SK-N-SH (cell line): ENCODE results near the gene LECT2. TPM values are rescaled to one million over a fixed set of nuclear protein-coding genes. Genes with fewer than 3 reads are reported as not detected.

Experiments used
- CTCF ChIA-PET: fragments of 300-600, 350-600 bp; formaldehyde crosslinking; extraction: SDS; loops from one replicate; lab custom pipeline; 2021; lab: Yijun Ruan, JAX
- POLR2A ChIA-PET: fragments of 350-600 bp; sonication (Branson Sonifier 250); formaldehyde crosslinking; extraction: SDS; loops from one replicate; lab custom pipeline; 2020; ENCODE audit warnings: antibody characterized with exemption, inconsistent platforms; lab: Yijun Ruan, JAX
- DNase-seq: peaks from one replicate; pipeline ENCODE4 v3.0.0; 2012
- H2AFZ ChIP-seq: fragments of 200-600 bp; sonication (generic); 2 replicates; pipeline ENCODE4 v1.8.1; 2016; ENCODE audit warnings: antibody characterized with exemption, mild to moderate bottlenecking, low read depth
- H3F3A ChIP-seq: fragments of 200-600 bp; sonication (generic); replicated peaks from 2 replicates; pipeline ENCODE3; 2016; ENCODE audit warnings: antibody characterized with exemption, mild to moderate bottlenecking; ENCODE audit not compliant: insufficient read depth
- H3K27ac ChIP-seq, 2 experiments: fragments of 200-500 bp in 1 of 2; fragments of 200-600 bp in 1 of 2; sonication (Bioruptor generic) in 1 of 2; sonication (generic), shearing (Covaris generic) in 1 of 2; 2 replicates each; pipeline versions ENCODE4 v1.5.1 to v1.6.1; 2014 to 2016; ENCODE audit warnings: low read depth in 2 of 2, inconsistent platforms in 1 of 2, low read length in 1 of 2, mild to moderate bottlenecking in 1 of 2, mixed read lengths in 1 of 2
- H3K27me3 ChIP-seq: fragments of 200-600 bp; sonication (generic), shearing (Covaris generic); 2 replicates; pipeline ENCODE4 v1.6.1; 2016; ENCODE audit warnings: mixed run types; ENCODE audit not compliant: insufficient read depth
- H3K36me3 ChIP-seq, 2 experiments: fragments of 200-500 bp in 1 of 2; fragments of 200-600 bp in 1 of 2; sonication (Bioruptor generic) in 1 of 2; sonication (generic) in 1 of 2; replicated peaks in 1 of 2; 2 replicates each; pipeline versions ENCODE3 to v1.5.1; 2014 to 2016; ENCODE audit warnings: low read length in 1 of 2, mild to moderate bottlenecking in 1 of 2; ENCODE audit not compliant: insufficient read depth in 2 of 2, control insufficient read depth in 1 of 2
- H3K4me1 ChIP-seq, 2 experiments: fragments of 200-500 bp in 1 of 2; fragments of 200-600 bp in 1 of 2; sonication (Bioruptor generic) in 1 of 2; sonication (generic), shearing (Covaris generic) in 1 of 2; 2 replicates each; pipeline versions ENCODE4 v1.5.1 to v1.6.1; 2014 to 2016; ENCODE audit warnings: low read depth in 1 of 2, low read length in 1 of 2, mixed run types in 1 of 2; ENCODE audit not compliant: insufficient read depth in 2 of 2, control insufficient read depth in 1 of 2
- H3K4me2 ChIP-seq: fragments of 200-600 bp; sonication (generic), shearing (Covaris generic); 2 replicates; pipeline ENCODE4 v1.6.1; 2017; ENCODE audit warnings: mixed run types
- H3K4me3 ChIP-seq, 2 experiments: fragments of 200-500 bp in 1 of 2; fragments of 200-600 bp in 1 of 2; sonication (Bioruptor generic) in 1 of 2; sonication (generic), shearing (Covaris generic) in 1 of 2; 2 replicates each; pipeline versions ENCODE4 v1.5.1 to v1.8.1; 2014 to 2016; ENCODE audit warnings: low read depth in 2 of 2, inconsistent platforms in 1 of 2, low read length in 1 of 2, mild to moderate bottlenecking in 1 of 2, mixed read lengths in 1 of 2, moderate library complexity in 1 of 2
- H3K79me2 ChIP-seq: fragments of 200-600 bp; sonication (generic); 2 replicates; pipeline ENCODE4 v1.8.1; 2017; ENCODE audit warnings: mild to moderate bottlenecking; ENCODE audit not compliant: insufficient read depth
- H3K9ac ChIP-seq: fragments of 200-600 bp; sonication (generic); 2 replicates; pipeline ENCODE4 v1.6.1; 2017; ENCODE audit warnings: mixed run types
- H3K9me2 ChIP-seq: fragments of 200-600 bp; sonication (generic); 2 replicates; pipeline ENCODE4 v1.6.1; 2017; ENCODE audit warnings: mixed run types
- H3K9me3 ChIP-seq: fragments of 200-600 bp; sonication (generic); 2 replicates; pipeline ENCODE4 v1.6.1; 2017; ENCODE audit warnings: mixed run types, mild to moderate bottlenecking, moderate library complexity
- H4K20me1 ChIP-seq: fragments of 200-600 bp; sonication (generic); 2 replicates; pipeline ENCODE4 v1.6.1; 2017; ENCODE audit warnings: mild to moderate bottlenecking, mixed run types; ENCODE audit not compliant: insufficient read depth
- CHD2 ChIP-seq: fragments of 150-350 bp; IDR thresholded peaks from 2 replicates; pipeline ENCODE4 v1.6.1; 2018; ENCODE audit warnings: low read length; ENCODE audit not compliant: partially characterized antibody
- ELF1 ChIP-seq: IDR thresholded peaks from 2 replicates; pipeline ENCODE4 v1.4.0; 2012
- EP300 ChIP-seq, 2 experiments: IDR thresholded peaks; 2 replicates each; pipeline versions ENCODE4 v1.4.0 to v1.6.1; 2012; ENCODE audit warnings: borderline replicate concordance in 1 of 2, low read depth in 1 of 2, low read length in 1 of 2
- FOSL2 ChIP-seq: IDR thresholded peaks from 2 replicates; pipeline ENCODE4 v1.4.0; 2012; ENCODE audit warnings: low read depth, mild to moderate bottlenecking, moderate library complexity, borderline replicate concordance
- FOXJ3 ChIP-seq: sonication (generic); formaldehyde crosslinking; IDR thresholded peaks from 2 replicates; pipeline ENCODE4 v1.5.1; 2020; ENCODE audit warnings: mild to moderate bottlenecking, missing genetic modification reagents
- FOXM1 ChIP-seq: IDR thresholded peaks from 2 replicates; pipeline ENCODE4 v1.4.0; 2012; ENCODE audit warnings: low read depth, mild to moderate bottlenecking
- IRF3 ChIP-seq: fragments of 150-350 bp; IDR thresholded peaks from 2 replicates; pipeline ENCODE4 v1.6.1; 2016; ENCODE audit warnings: mild to moderate bottlenecking, low read depth, low read length
- MAX ChIP-seq: IDR thresholded peaks from 2 replicates; pipeline ENCODE4 v1.4.0; 2012; ENCODE audit warnings: low read depth
- MXI1 ChIP-seq: IDR thresholded peaks from 2 replicates; pipeline ENCODE4 v1.6.1; 2012; ENCODE audit warnings: mild to moderate bottlenecking, low read depth, low read length, improper control_type of control experiment
- NRF1 ChIP-seq: IDR thresholded peaks from 2 replicates; pipeline ENCODE4 v1.6.1; 2012; ENCODE audit warnings: low read depth, mild to moderate bottlenecking, low read length
- RAD21 ChIP-seq: IDR thresholded peaks from 2 replicates; pipeline ENCODE4 v1.6.1; 2012; ENCODE audit warnings: mild to moderate bottlenecking, low read length
- REST ChIP-seq: IDR thresholded peaks from 2 replicates; pipeline ENCODE4 v1.6.1; 2012; ENCODE audit warnings: mild to moderate bottlenecking, low read depth, low read length, moderate library complexity
- RFX5 ChIP-seq: IDR thresholded peaks from 2 replicates; pipeline ENCODE4 v1.6.1; 2012; ENCODE audit warnings: mild to moderate bottlenecking, improper control_type of control experiment, low read length
- SIN3A ChIP-seq: IDR thresholded peaks from 2 replicates; pipeline ENCODE4 v1.6.1; 2012; ENCODE audit warnings: low read depth, mild to moderate bottlenecking, low read length, moderate library complexity, borderline replicate concordance
- SMC3 ChIP-seq: IDR thresholded peaks from 2 replicates; pipeline ENCODE4 v1.6.1; 2012; ENCODE audit warnings: low read depth, low read length, improper control_type of control experiment
- TCF12 ChIP-seq: IDR thresholded peaks from 2 replicates; pipeline ENCODE4 v1.4.0; 2012
- TEAD4 ChIP-seq: IDR thresholded peaks from 2 replicates; pipeline ENCODE4 v1.4.0; 2012; ENCODE audit warnings: mild to moderate bottlenecking, borderline replicate concordance; ENCODE audit not compliant: insufficient read depth
- WGBS: methylation state at CpG from one replicate; pipeline ENCODE4 v1.1.6; 2017; ENCODE audit warnings: low lambda C conversion rate; 5-methylcytosine and 5-hydroxymethylcytosine counted together
- polyA plus RNA-seq, 3 experiments: library from polyadenylated mRNA; depleted of rRNA; stranded (reverse); fragments of >200 nt; gene quantifications; 2 replicates each; pipeline ENCODE4 v1.2.3, GENCODE V29; 2012

The LECT2 gene
- polyA plus RNA-seq, 1 of the 3 experiments (the other 2 are of a cell fraction), result 0.18 TPM

- Histone ChIP-seq H3K4me3 (no peak overlapping the region), H3F3A (peaks cover 52% of the 10 kb centered on the region), H4K20me1 (no peaks in the 10 kb centered on the region), H3K36me3 (no peaks in the 10 kb centered on the region), H3K27ac (no peak overlapping the region; a peak in 1 of 4 replicates), H3K79me2 (no peaks in the 10 kb centered on the region), H3K4me1 (peaks cover 29 to 34% of the 10 kb centered on the region in 2 experiments), H3K9me2 (no peaks in the 10 kb centered on the region), H3K9ac (no peak overlapping the region), H3K9me3 (peaks cover 4% of the 10 kb centered on the region; the same call in 1 of the 2 replicates), H2AFZ (no peak overlapping the region), H3K27me3 (no peaks in the 10 kb centered on the region)
- WGBS, result 95% methylated on average over 6 of the region's 6 CpGs
- ChIA-PET POLR2A (no interaction called here), CTCF (interaction anchor here (1.8 kb wide), 1 partner anchor 46 kb away, joined by 5 read pairs; no protein-coding TSS in a partner anchor)
- DNase-seq, result no peak
- TF ChIP-seq NRF1, result no peak
- TF ChIP-seq RAD21, result no peak
- no peak for TF ChIP-seq IRF3
- no peak for TF ChIP-seq SMC3
- no peak for TF ChIP-seq FOSL2
- TF ChIP-seq FOXM1, result no peak
- TF ChIP-seq CHD2, result no peak
- TF ChIP-seq SIN3A, result no peak
- TF ChIP-seq TCF12, result no peak
- no peak for TF ChIP-seq MXI1
- no peak for TF ChIP-seq MAX
- TF ChIP-seq ELF1, result no peak
- TF ChIP-seq FOXJ3 (CRISPR knock-in tag), result no peak
- TF ChIP-seq, all 33 proteins: peak for 0
- H3K4me2 ChIP-seq, result no peak overlapping the region
Observed at GRCh38 chr5:135991429-135991828, 36.6 kb upstream of the LECT2 start.

GRCh38 chr5:135990528-135991255 is 35.9 kb upstream of the LECT2 start:
- ChIA-PET CTCF (interaction anchor here (1.8 kb wide), 1 partner anchor 45 kb away, joined by 5 read pairs; no protein-coding TSS in a partner anchor), POLR2A (no interaction called here)
- Histone ChIP-seq H3K79me2 (no peaks in the 10 kb centered on the region), H3K27me3 (no peaks in the 10 kb centered on the region), H3K4me3 (no peak overlapping the region), H2AFZ (no peak overlapping the region), H3K9me3 (peaks cover 4% of the 10 kb centered on the region; the same call in 1 of the 2 replicates), H3K9me2 (no peaks in the 10 kb centered on the region), H3F3A (peaks cover 55% of the 10 kb centered on the region), H3K36me3 (no peaks in the 10 kb centered on the region), H3K27ac (no peak overlapping the region), H3K4me2 (no peak overlapping the region), H3K4me1 (peaks cover 29 to 35% of the 10 kb centered on the region in 2 experiments), H4K20me1 (no peaks in the 10 kb centered on the region), H3K9ac (no peak overlapping the region)
- no peak for TF ChIP-seq TEAD4
- no peak for TF ChIP-seq FOXM1
- TF ChIP-seq TCF12, result no peak
- TF ChIP-seq ELF1, result no peak
- TF ChIP-seq EP300 (IDR thresholded peaks at IDR 0.05; ENCODE audit: borderline replicate concordance in 1 of 2, low read depth in 1 of 2, low read length in 1 of 2), result no peak
- no peak for TF ChIP-seq REST
- TF ChIP-seq RFX5, result no peak
- no peak for TF ChIP-seq MAX
- WGBS, result 97% methylated on average over 21 of the region's 21 CpGs
- no peak for DNase-seq
